ENCODE results near the gene SYT8. TPM values are rescaled to one million over a fixed set of nuclear protein-coding genes. Genes with fewer than 3 reads are reported as not detected.

Gene SYT8
- total and polyA plus RNA-seq, 2 donors from 2014 or later = 1.2 to 1.7 TPM

GRCh38 chr11:1860108-1860507 lies 25.3 kb downstream of the SYT8 start:
- Histone ChIP-seq H3K4me3 (ENCODE audit: low read length in 3 of 3) (no peak overlapping the region), H3K27ac (ENCODE audit: low read depth in 2 of 2, low read length in 2 of 2) (no peak overlapping the region), H3K36me3 (ENCODE audit: control insufficient read depth in 2 of 3, insufficient read depth in 3 of 3, low read length in 3 of 3) (no peaks in the 10 kb centered on the region), H3K9ac (ENCODE audit: low read length in 3 of 3) (no peak overlapping the region), H3K4me1 (ENCODE audit: control insufficient read depth in 2 of 3, insufficient read depth in 2 of 3, low read depth in 1 of 3, low read length in 3 of 3) (peaks cover 0 to 15% (median 0%) of the 10 kb centered on the region in 3 donors), H3K27me3 (ENCODE audit: control insufficient read depth, insufficient read depth, low read length) (no peaks in the 10 kb centered on the region), H3K9me3 (ENCODE audit: control insufficient read depth in 2 of 3, insufficient read depth in 1 of 3, low read length in 3 of 3) (no peaks in the 10 kb centered on the region)
- DNase-seq (no peak), FAIRE-seq (no peak)
- intact Hi-C loops (cut with DNase I) = no loop called here
- TF ChIP-seq, protein P1, sequence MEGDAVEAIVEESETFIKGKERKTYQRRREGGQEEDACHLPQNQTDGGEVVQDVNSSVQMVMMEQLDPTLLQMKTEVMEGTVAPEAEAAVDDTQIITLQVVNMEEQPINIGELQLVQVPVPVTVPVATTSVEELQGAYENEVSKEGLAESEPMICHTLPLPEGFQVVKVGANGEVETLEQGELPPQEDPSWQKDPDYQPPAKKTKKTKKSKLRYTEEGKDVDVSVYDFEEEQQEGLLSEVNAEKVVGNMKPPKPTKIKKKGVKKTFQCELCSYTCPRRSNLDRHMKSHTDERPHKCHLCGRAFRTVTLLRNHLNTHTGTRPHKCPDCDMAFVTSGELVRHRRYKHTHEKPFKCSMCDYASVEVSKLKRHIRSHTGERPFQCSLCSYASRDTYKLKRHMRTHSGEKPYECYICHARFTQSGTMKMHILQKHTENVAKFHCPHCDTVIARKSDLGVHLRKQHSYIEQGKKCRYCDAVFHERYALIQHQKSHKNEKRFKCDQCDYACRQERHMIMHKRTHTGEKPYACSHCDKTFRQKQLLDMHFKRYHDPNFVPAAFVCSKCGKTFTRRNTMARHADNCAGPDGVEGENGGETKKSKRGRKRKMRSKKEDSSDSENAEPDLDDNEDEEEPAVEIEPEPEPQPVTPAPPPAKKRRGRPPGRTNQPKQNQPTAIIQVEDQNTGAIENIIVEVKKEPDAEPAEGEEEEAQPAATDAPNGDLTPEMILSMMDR (IDR thresholded peaks at IDR 0.05; ENCODE audit: borderline replicate concordance, extremely low read depth, insufficient read depth) = no peak

GRCh38 chr11:1861435-1862411 lies 26.9 kb downstream of the SYT8 start:
- no peak overlapping the region for H3K27ac ChIP-seq (ENCODE audit: low read depth in 2 of 2, low read length in 2 of 2)
- H3K4me1 ChIP-seq (ENCODE audit: control insufficient read depth in 2 of 3, insufficient read depth in 2 of 3, low read depth in 1 of 3, low read length in 3 of 3) = peaks cover 0 to 17% (median 0%) of the 10 kb centered on the region in 3 donors
- H3K9me3 ChIP-seq (ENCODE audit: control insufficient read depth in 2 of 3, insufficient read depth in 1 of 3, low read length in 3 of 3) = no peaks in the 10 kb centered on the region
- no peak overlapping the region for H3K4me3 ChIP-seq (ENCODE audit: low read length in 3 of 3)
- intact Hi-C loops (cut with DNase I) = no loop called here
- H3K36me3 ChIP-seq (ENCODE audit: control insufficient read depth in 2 of 3, insufficient read depth in 3 of 3, low read length in 3 of 3) = no peaks in the 10 kb centered on the region
- no peaks in the 10 kb centered on the region for H3K27me3 ChIP-seq (ENCODE audit: control insufficient read depth, insufficient read depth, low read length)
- TF ChIP-seq, protein P1 (IDR thresholded peaks at IDR 0.05; ENCODE audit: borderline replicate concordance, extremely low read depth, insufficient read depth) = no peak
- DNase-seq (no peak), FAIRE-seq (no peak)
- H3K9ac ChIP-seq (ENCODE audit: low read length in 3 of 3) = no peak overlapping the region

DNA sequence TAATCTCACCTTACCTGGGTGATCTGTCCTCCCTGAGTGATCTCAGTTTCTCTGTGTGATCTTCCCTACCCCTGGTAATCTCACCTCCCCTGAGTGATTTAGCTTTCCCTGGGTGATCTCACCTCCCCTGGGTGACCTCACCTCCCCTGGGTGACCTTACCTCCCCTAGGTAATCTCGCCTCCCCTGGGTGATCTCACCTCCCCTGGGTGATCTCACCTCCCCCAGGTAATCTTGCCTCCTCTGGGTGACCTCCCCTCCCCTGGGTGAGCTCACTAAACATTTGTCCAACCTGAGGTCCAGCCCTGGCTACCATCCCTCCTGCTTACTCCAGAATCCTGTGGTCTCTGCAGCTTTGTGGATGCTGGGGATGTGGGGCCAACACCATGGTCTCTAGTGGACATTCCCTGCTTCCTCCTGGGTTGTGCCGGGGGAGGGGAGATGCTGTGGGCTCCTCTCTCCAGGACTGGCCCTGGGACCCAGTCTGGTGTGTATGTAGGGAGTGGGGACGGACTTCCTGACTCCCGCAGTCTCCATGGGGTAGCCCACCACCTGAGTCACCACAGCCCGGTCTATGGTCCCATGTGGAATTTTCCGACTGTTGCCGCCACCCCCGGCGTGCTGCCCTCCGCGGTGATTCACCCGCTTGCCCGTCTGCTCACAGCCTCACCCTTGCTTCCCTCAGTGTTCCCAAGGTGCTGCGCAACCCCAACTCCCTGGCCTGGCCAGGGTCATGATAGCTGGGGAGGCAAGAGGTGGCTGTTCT lies 28.0 kb downstream of the SYT8 start:
- Histone ChIP-seq H3K9ac (ENCODE audit: low read length in 3 of 3) (no peak overlapping the region), H3K9me3 (ENCODE audit: control insufficient read depth in 2 of 3, insufficient read depth in 1 of 3, low read length in 3 of 3) (no peaks in the 10 kb centered on the region), H3K36me3 (ENCODE audit: control insufficient read depth in 2 of 3, insufficient read depth in 3 of 3, low read length in 3 of 3) (no peaks in the 10 kb centered on the region), H3K27ac (ENCODE audit: low read depth in 2 of 2, low read length in 2 of 2) (no peak overlapping the region), H3K4me3 (ENCODE audit: low read length in 3 of 3) (no peak overlapping the region), H3K4me1 (ENCODE audit: control insufficient read depth in 2 of 3, insufficient read depth in 2 of 3, low read depth in 1 of 3, low read length in 3 of 3) (peaks cover 0 to 17% (median 0%) of the 10 kb centered on the region in 3 donors), H3K27me3 (ENCODE audit: control insufficient read depth, insufficient read depth, low read length) (no peaks in the 10 kb centered on the region)
- intact Hi-C loops (cut with DNase I) = no loop called here
- no peak for FAIRE-seq
- DNase-seq = peak in 1 of 5 donors; percentile 68
- TF ChIP-seq, protein P1 (IDR thresholded peaks at IDR 0.05; ENCODE audit: borderline replicate concordance, extremely low read depth, insufficient read depth) = no peak
